ENCODE results near the gene TACR1. TPM values are rescaled to one million over a fixed set of nuclear protein-coding genes. Genes with fewer than 3 reads are reported as not detected.

TACR1 gene
- total RNA-seq, 1 experiment from 2014 or later, result not detected

- ChIA-PET RAD21 (ENCODE audit: low non-redundant PET in 1 of 2, low total read pairs in 2 of 2, uncharacterized antibody in 2 of 2, unreplicated experiment in 2 of 2) (interaction anchor here in 1 of 2 experiments (0.7 kb wide), 1 partner anchor 177 kb away, joined by 3 read pairs; no protein-coding TSS in a partner anchor), CTCF (interaction anchor here (0.7 to 1.7 kb wide), 4 partner anchors 9 to 177 kb away, joined by 4 to 16 read pairs (median 7); no protein-coding TSS in a partner anchor), POLR2A (no interaction called here)
- ATAC-seq (peak; percentile 96), DNase-seq (ENCODE audit: low read depth, low spot score) (peak; percentile 31)
- H3K9ac ChIP-seq (ENCODE audit: low read length), result no peak overlapping the region
- no peak overlapping the region for H3K27ac ChIP-seq (ENCODE audit: low read depth, low read length)
- H3K27me3 ChIP-seq (ENCODE audit: insufficient read depth, low read length), result peaks cover 5% of the 10 kb centered on the region; the same call in 1 of the 2 replicates
- no peaks in the 10 kb centered on the region for H3K9me2 ChIP-seq (ENCODE audit: insufficient read depth)
- TF ChIP-seq EGR1 (IDR thresholded peaks at IDR 0.05; ENCODE audit: low read depth), result no peak
- TF ChIP-seq CTCF (IDR thresholded peaks at IDR 0.05 in 2 of 3, conservative IDR thresholded peaks at IDR 0.05 in 1 of 3; ENCODE audit: borderline replicate concordance in 1 of 3, insufficient read depth in 1 of 3, low read depth in 2 of 3, low read length in 2 of 3), result peak; percentile 64 to 99 (median 93); a peak in 5 of 6 replicates
- TF ChIP-seq RAD21 (IDR thresholded peaks at IDR 0.05; ENCODE audit: low read depth), result peak; percentile 61
- H4K20me1 ChIP-seq (ENCODE audit: insufficient read depth), result no peaks in the 10 kb centered on the region
- intact Hi-C loops (cut with micrococcal nuclease), result loop anchor here (1.0 to 10.0 kb wide), 4 partner anchors 150 to 540 kb away; no protein-coding TSS in a partner anchor
- H3K4me2 ChIP-seq (ENCODE audit: low read length), result no peak overlapping the region
- no peaks in the 10 kb centered on the region for H3K79me2 ChIP-seq (ENCODE audit: insufficient read depth, low read length)
- H3K9me3 ChIP-seq (ENCODE audit: control insufficient read depth in 1 of 2, insufficient read depth in 1 of 2, low read depth in 1 of 2, low read length in 2 of 2), result no peaks in the 10 kb centered on the region
- H3K36me3 ChIP-seq (ENCODE audit: control insufficient read depth in 1 of 2, insufficient read depth in 2 of 2, low read length in 2 of 2), result no peaks in the 10 kb centered on the region
- BruUV-seq (replicated peaks), result no TSS peak
- no peak overlapping the region for H2AFZ ChIP-seq (ENCODE audit: low read depth, low read length, poor library complexity, severe bottlenecking)
- no peaks in the 10 kb centered on the region for H3K4me1 ChIP-seq (ENCODE audit: control insufficient read depth in 1 of 2, insufficient read depth in 2 of 2, low read length in 2 of 2)
- no peak overlapping the region for H3K4me3 ChIP-seq (replicated peaks in 1 of 2; ENCODE audit: low read depth in 1 of 2, low read length in 2 of 2)
Measured at GRCh38 chr2:75064691-75065396, 134.5 kb downstream of the TACR1 start.

GRCh38 chr2:75063906-75064305 lies 135.4 kb downstream of the TACR1 start:
- Histone ChIP-seq H3K4me3 (replicated peaks in 1 of 2; ENCODE audit: low read depth in 1 of 2, low read length in 2 of 2) (no peak overlapping the region), H3K9me2 (ENCODE audit: insufficient read depth) (no peaks in the 10 kb centered on the region), H4K20me1 (ENCODE audit: insufficient read depth) (no peaks in the 10 kb centered on the region), H3K9ac (ENCODE audit: low read length) (no peak overlapping the region), H3K36me3 (ENCODE audit: control insufficient read depth in 1 of 2, insufficient read depth in 2 of 2, low read length in 2 of 2) (no peaks in the 10 kb centered on the region), H3K79me2 (ENCODE audit: insufficient read depth, low read length) (no peaks in the 10 kb centered on the region), H3K27me3 (ENCODE audit: insufficient read depth, low read length) (peaks cover 12% of the 10 kb centered on the region; the same call in 1 of the 2 replicates), H3K27ac (ENCODE audit: low read depth, low read length) (no peak overlapping the region), H2AFZ (ENCODE audit: low read depth, low read length, poor library complexity, severe bottlenecking) (no peak overlapping the region), H3K9me3 (ENCODE audit: control insufficient read depth in 1 of 2, insufficient read depth in 1 of 2, low read depth in 1 of 2, low read length in 2 of 2) (no peaks in the 10 kb centered on the region), H3K4me1 (ENCODE audit: control insufficient read depth in 1 of 2, insufficient read depth in 2 of 2, low read length in 2 of 2) (no peaks in the 10 kb centered on the region), H3K4me2 (ENCODE audit: low read length) (no peak overlapping the region)
- intact Hi-C loops (cut with micrococcal nuclease), result loop anchor here (2.0 to 10.0 kb wide), 3 partner anchors 149 to 541 kb away; no protein-coding TSS in a partner anchor
- no peak for ATAC-seq
- RAD21 ChIA-PET (ENCODE audit: low non-redundant PET in 1 of 2, low total read pairs in 2 of 2, uncharacterized antibody in 2 of 2, unreplicated experiment in 2 of 2), result no interaction called here
- BruUV-seq (replicated peaks), result no TSS peak
- CTCF ChIA-PET, result interaction anchor here (1.4 to 1.7 kb wide), 2 partner anchors 10 to 178 kb away, joined by 7 to 16 read pairs; no protein-coding TSS in a partner anchor
- TF ChIP-seq MAX (IDR thresholded peaks at IDR 0.05) (no peak), ZFX (IDR thresholded peaks at IDR 0.05) (no peak), EGR1 (IDR thresholded peaks at IDR 0.05; ENCODE audit: low read depth) (no peak), JUND (IDR thresholded peaks at IDR 0.05) (no peak), POLR2A (IDR thresholded peaks at IDR 0.05; ENCODE audit: borderline replicate concordance, extremely low read depth, insufficient read depth, insufficient read length) (no peak), TCF7L2 (IDR thresholded peaks at IDR 0.05; ENCODE audit: borderline replicate concordance, extremely low read depth, insufficient read depth, insufficient read length) (no peak), CTCF (IDR thresholded peaks at IDR 0.05 in 2 of 3, conservative IDR thresholded peaks at IDR 0.05 in 1 of 3; ENCODE audit: borderline replicate concordance in 1 of 3, insufficient read depth in 1 of 3, low read depth in 2 of 3, low read length in 2 of 3) (no peak), POLR2AphosphoS5 (IDR thresholded peaks at IDR 0.05; ENCODE audit: low read depth, low read length) (no peak), CBX3 (IDR thresholded peaks at IDR 0.05; ENCODE audit: low read depth) (no peak), RAD21 (IDR thresholded peaks at IDR 0.05; ENCODE audit: low read depth) (no peak)
- no peak for DNase-seq (ENCODE audit: low read depth, low spot score)
- POLR2A ChIA-PET, result no interaction called here

All from HCT116 (cell line).